Activated CD8-positive, alpha-beta memory T cell treated with anti-CD3 and anti-CD28 coated beads for 4 hours (primary cell): ENCODE measurements around the gene MED25.
"Not testable (repeated sequence)": the region's sequence is repeated elsewhere in the genome, so short reads cannot be mapped to it uniquely, and the experiment has no call there.

Experiments used
- DNase-seq, 2 donors: peaks; one replicate each; pipeline ENCODE4 v3.0.0-alpha.2; 2020; ENCODE audit warnings: low read depth in 2 of 2

Gene MED25

GRCh38 chr19:49816590-49816989 is 1.5 kb upstream of the MED25 start:
- no peak for DNase-seq

DNA sequence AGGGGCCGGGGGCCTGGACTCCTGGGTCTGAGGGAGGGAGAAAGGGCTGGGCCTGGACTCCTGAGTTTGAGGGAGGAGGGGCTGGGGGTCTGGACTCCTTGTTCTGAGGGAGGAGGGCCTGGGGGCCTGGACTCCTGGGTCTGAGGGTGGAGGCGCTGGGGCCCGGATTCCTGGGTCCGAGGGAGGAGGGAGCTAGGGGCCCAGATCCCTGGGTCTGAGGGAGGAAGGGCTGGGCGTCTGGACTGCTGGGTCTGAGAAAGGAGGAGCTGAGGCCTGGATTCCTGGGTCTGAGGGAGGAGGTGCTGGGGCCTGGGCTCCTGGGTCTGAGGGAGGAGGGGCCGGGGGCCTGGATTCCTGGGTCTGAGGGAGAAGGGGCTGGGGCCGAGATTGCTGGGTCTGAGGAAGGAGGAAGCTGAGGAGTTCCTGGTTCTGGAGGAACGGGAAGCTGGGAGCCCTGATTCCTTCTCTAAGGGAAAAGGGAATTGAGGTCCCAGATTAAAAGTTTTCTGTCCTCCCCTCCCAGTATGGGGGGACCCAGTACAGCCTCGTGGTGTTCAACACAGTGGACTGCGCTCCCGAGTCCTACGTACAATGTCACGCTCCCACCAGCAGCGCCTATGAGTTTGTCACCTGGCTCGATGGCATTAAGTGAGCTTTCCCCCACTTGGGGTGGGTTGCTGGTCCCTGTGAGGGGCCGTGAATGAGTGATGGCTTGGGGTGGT is 721 bp downstream of the MED25 start:
- no peak for DNase-seq

DNA sequence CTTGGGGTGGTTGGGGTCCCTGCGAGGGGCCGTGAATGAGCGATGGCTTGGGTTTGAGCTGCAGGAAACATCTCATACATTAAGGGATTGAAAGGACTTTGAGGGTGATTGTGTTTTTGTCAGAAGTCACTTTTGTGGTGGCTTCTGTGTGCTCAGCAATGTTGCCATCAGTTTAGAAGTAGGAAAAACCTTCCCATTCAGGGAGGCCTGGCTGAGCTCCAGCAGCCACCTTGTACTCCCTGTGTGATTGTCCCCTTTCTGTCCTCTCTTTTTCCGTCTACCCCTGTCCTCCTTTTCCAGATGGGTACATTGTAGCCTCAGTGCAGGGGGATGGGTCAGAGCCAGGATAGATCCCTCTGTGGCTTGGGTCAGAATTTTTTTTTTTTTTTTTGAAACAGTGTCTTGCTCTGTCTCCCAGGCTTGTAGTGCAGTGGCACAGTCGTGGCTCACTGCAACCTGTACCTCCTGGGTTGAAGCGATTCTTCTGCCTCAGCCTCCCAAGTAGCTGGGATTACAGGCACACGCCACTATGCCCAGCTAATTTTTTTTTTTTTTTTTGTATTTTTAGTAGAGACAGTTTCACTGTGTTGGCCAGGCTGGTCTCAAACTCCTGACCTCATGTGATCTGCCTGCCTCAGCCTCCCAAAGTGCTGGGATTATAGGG is 1.5 kb downstream of the MED25 start:
- DNase-seq, result not testable (repeated sequence)

DNA sequence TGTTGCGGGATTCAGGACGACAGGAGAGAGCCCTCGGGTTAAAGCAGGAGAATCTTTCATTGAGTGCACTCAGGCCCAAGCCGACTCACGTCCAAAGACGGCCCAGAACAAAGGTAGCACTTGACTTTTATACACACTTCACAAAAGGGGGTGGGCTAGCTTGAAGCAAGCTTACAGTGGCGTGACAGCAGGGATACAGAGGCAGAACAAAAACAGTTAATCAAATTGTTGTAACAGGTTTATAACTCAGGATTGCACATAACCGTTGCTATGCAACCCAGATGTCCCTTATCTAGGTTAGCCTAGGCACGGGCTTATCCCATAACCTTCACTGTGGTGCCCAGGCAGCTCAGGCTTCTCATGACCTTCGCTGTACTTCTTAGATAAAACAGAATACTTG is 2.0 kb downstream of the MED25 start:
- no peak for DNase-seq

- DNase-seq, result no peak
These were observed 5.4 kb downstream of the MED25 start for GRCh38 chr19:49823472-49823871.

- no peak for DNase-seq
These were observed 6.6 kb downstream of the MED25 start for GRCh38 chr19:49824662-49825061.

GRCh38 chr19:49827034-49827433 is 8.9 kb downstream of the MED25 start:
- DNase-seq, result no peak

DNA sequence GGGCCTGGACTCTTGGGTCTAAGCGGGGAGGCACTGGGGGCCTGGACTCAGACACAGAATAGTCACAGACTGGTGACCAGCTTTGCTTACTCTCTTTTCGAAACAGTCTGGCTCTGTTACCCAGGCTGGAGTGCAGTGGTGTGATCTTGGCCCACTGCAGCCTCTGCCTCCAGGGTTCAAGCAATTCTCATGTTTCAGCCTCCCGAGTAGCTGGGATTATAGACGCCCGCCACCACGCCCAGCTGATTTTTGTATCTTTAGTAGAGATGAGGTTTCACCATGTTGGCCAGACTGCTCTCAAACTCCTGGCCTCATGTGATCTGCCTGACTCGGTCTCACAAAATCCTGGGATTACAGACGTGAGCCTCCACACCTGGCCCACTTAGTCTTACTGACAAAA is 11.1 kb downstream of the MED25 start:
- DNase-seq, result no peak

GRCh38 chr19:49829721-49830120 is 11.6 kb downstream of the MED25 start:
- no peak for DNase-seq

DNA sequence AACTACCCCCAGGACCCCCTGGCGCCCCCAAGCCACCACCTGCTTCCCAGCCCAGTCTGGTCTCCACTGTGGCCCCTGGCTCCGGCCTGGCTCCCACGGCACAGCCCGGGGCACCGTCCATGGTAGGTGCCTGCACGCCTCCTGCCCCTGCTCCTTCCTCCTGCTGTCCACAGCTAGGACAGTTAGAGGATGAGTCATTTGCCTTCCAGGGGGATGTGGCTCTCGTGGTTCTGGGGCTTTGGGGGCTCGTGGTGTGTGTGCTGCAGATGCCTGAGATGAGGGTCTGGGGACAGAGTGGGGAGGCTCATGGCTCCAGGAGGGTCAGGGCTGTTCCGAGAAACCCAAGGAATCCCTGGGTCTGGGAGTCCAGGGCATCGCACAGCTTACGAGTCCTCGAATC is 12.7 kb downstream of the MED25 start:
- no peak for DNase-seq

- DNase-seq, result no peak
These were observed 13.5 kb downstream of the MED25 start for GRCh38 chr19:49831592-49831991.

- DNase-seq, result no peak
These were observed 14.5 kb downstream of the MED25 start for GRCh38 chr19:49832556-49832955.

GRCh38 chr19:49833599-49833998 is 15.5 kb downstream of the MED25 start:
- DNase-seq, result no peak

- no peak for DNase-seq
These were observed 17.5 kb downstream of the MED25 start for GRCh38 chr19:49835562-49835961.

DNA sequence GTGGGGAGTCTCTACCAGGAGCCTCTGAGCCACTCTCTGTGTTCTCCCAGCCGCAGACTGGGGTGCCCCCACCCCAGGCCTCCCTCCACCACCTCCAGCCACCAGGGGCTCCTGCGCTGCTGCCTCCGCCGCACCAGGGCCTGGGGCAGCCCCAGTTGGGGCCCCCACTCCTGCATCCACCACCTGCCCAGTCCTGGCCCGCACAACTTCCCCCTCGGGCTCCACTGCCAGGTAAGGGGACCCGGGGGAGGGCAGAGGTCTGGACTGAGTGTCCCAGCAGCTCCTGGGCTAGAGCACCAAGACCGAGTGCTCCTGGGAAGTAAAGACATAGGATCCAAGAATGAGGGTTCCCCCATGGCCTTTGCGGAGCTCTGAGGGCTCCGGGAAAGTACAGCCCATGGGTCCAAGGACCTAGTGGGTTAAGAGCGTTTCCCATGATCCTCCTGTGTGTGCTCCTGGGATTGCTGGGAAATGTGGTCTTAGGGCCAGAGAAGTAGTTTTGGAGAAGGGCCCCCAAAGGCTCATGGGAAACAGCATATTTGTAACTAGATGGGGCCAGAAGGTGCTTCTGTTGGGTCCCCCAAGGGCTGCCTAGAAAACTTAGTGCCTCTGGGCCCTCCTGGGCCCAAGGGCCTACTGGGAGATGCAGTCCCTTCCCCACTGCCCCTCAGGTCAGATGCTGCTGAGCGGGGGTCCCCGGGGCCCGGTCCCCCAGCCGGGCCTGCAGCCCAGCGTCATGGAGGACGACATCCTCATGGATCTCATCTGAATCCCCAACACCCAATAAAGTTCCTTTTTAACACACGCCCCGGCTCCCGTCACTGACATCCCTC is 18.3 kb downstream of the MED25 start:
- no peak for DNase-seq

- no peak for DNase-seq
These were observed 18.9 kb downstream of the MED25 start for GRCh38 chr19:49837009-49837310.

- DNase-seq, result no peak
These were observed 19.3 kb downstream of the MED25 start for GRCh38 chr19:49837425-49837824.

- DNase-seq, result no peak
These were observed 20.9 kb downstream of the MED25 start for GRCh38 chr19:49838885-49839588.

GRCh38 chr19:49839713-49840112 is 21.6 kb downstream of the MED25 start:
- DNase-seq, result no peak

DNA sequence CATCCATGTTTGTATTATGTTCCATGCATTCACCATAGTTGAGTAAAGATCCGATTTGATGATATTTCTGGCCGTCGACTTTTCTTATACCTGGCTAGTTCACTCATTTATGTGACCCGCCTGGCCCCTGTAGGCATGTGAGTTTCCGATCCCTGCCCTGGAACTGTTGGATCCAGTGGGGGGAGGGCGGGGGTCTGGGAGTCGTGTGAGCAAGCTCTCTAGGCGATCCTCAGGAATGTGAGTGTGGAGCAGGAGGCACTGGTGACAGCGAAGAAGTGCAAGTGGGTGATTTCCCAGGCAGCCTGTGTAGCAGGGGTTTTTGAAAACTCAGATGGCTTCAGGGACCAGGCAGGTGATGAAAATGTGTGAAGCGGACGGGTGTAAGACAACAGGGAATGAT is 22.2 kb downstream of the MED25 start:
- DNase-seq, result no peak

- no peak for DNase-seq
These were observed 22.7 kb downstream of the MED25 start for GRCh38 chr19:49840736-49841249.

DNA sequence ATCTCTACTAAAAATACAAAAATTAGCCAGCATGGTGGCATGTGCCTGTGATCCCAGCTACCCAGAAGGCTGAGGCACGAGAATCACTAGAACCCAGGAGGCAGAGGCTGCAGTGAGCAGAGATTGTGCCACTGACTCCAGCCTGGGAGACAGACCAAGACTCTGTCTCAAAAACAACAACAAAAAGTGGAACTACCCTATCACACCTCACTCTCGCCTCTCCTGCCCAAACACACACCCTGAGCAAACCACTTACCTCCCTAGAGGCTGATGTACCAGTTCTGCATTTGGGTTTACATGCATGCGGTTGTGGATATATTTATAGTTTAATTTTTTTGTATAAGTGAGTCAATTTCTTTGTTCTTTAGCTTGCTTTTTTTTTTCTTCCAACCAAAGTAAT is 25.2 kb downstream of the MED25 start:
- no peak for DNase-seq
